BE2C (cell line): Measurements from ENCODE around the gene NSFL1C.

Experiments used
- DNase-seq: peaks from one replicate; pipeline ENCODE4 v3.0.0-alpha.2; 2020
- H3K27me3 ChIP-seq: fragments of 250-450 bp; sonication (Bioruptor Pico); 2 replicates; pipeline ENCODE4 v1.5.1; 2020; ENCODE audit warnings: mild to moderate bottlenecking
- H3K36me3 ChIP-seq: fragments of 250-450 bp; sonication (Bioruptor Pico); 2 replicates; pipeline ENCODE4 v1.5.1; 2020; ENCODE audit warnings: mild to moderate bottlenecking
- H3K4me1 ChIP-seq: fragments of 250-450 bp; sonication (Bioruptor Pico); 2 replicates; pipeline ENCODE4 v1.5.1; 2020
- H3K4me3 ChIP-seq: 2 replicates; pipeline ENCODE4 v1.5.1; 2011; ENCODE audit warnings: low read depth, low read length
- H3K9me3 ChIP-seq: fragments of 250-450 bp; sonication (Bioruptor Pico); 2 replicates; pipeline ENCODE4 v1.5.1; 2020
- TF ChIP-seq, protein P1 (sequence below): IDR thresholded peaks from 2 replicates; pipeline ENCODE4 v1.5.1; 2012; ENCODE audit warnings: mild to moderate bottlenecking, low read depth, low read length

The NSFL1C gene

DNA sequence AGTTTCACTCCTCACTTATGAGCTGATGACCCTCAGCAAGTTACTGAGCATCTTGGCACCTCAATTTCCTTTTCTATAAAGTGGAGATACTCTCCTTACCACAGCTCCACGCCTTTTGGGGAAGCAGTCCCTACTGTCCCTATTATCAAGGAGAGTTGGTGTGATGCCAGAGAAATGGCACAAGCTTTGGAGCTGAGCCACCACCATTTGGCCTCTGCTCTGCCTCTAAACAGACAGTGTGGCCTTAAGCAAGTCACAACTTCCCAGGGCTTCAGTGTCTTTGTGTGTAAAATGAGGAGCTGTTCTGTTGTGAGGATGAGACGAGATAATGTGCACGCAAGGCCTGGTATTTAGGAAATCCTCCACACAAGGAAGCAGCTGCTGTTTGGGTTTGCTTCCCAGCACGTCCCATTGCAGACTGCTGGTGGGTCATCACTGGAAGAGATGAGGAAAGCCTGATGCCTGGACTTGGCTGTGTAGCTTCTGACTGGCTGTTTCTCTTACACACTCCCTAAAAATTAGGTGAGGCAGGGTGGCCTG is 18.5 kb downstream of the NSFL1C start:
- no peak overlapping the region for H3K4me3 ChIP-seq
- H3K4me1 ChIP-seq, result no peaks in the 10 kb centered on the region
- H3K36me3 ChIP-seq, result peaks cover 31% of the 10 kb centered on the region
- DNase-seq, result no peak
- H3K27me3 ChIP-seq, result no peaks in the 10 kb centered on the region
- TF ChIP-seq, protein P1, sequence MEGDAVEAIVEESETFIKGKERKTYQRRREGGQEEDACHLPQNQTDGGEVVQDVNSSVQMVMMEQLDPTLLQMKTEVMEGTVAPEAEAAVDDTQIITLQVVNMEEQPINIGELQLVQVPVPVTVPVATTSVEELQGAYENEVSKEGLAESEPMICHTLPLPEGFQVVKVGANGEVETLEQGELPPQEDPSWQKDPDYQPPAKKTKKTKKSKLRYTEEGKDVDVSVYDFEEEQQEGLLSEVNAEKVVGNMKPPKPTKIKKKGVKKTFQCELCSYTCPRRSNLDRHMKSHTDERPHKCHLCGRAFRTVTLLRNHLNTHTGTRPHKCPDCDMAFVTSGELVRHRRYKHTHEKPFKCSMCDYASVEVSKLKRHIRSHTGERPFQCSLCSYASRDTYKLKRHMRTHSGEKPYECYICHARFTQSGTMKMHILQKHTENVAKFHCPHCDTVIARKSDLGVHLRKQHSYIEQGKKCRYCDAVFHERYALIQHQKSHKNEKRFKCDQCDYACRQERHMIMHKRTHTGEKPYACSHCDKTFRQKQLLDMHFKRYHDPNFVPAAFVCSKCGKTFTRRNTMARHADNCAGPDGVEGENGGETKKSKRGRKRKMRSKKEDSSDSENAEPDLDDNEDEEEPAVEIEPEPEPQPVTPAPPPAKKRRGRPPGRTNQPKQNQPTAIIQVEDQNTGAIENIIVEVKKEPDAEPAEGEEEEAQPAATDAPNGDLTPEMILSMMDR, result no peak
- no peaks in the 10 kb centered on the region for H3K9me3 ChIP-seq

DNA sequence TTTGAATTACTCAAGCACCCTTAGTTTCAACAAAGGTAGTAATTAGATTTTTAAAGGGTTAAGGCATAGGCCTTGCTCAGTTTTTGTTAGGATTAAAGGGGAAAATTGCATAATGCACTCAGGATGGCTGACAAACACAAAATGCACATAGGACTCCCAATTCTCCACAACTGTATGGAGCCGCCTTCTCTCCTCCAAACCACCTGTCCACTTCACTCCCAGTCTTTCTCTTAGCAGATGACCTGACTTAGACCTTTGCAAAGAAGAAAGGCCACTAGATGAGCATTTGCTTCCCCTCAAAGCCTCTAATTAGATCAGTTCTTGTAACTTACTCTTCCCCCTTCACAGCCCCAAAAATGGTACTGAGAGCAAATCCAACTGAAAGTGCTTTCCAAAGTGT is 20.1 kb downstream of the NSFL1C start:
- DNase-seq, result no peak
- Histone ChIP-seq H3K4me1 (no peaks in the 10 kb centered on the region), H3K9me3 (no peaks in the 10 kb centered on the region), H3K4me3 (no peak overlapping the region), H3K27me3 (no peaks in the 10 kb centered on the region), H3K36me3 (peaks cover 15% of the 10 kb centered on the region)
- TF ChIP-seq, protein P1, result no peak

DNA sequence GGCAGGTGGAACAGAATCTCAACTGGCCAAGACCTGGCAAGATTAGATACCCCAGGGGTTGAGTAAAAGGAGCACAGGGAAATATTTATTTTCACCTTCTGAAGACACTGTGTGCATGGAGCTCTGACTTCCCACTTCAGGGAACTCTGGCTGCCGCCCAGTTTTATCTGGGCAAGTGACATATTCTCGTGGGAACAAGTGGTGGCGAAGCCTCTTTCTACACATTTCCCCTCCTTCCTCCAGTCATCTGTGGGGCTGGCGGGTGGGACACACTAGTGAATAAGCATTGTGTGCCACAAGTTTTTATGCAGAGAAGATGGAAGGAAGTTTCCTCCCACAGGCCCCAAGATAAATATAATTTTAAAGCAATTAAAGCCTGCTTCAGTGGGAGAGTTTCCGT is 23.6 kb downstream of the NSFL1C start:
- DNase-seq, result no peak
- TF ChIP-seq, protein P1, result no peak

DNA sequence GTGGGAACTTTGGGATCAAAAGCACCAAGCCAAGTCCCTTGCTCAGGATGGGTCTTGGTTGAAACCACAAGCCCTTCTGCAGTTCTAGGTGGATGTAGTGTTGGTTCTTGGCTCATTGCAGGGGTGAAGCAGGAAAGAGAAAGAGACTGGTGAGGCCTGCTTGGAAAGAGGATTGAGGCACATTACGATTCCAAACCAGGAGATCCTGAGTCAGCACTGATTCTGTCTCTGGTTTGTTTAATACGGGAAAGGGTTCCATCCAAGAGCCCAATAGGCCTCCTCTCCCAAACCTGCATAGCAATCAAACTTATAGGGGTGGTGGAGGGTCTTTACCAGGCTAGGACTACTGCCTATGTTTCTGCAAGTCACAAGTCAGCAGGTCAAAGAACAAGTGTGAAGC is 24.3 kb downstream of the NSFL1C start:
- TF ChIP-seq, protein P1, result no peak
- Histone ChIP-seq H3K4me3 (no peak overlapping the region), H3K36me3 (peaks cover 3% of the 10 kb centered on the region; the same call in 1 of the 2 replicates)

More for the DNA sequence above, 23.6 kb downstream of the NSFL1C start:
- no peaks in the 10 kb centered on the region for H3K4me1 ChIP-seq
- H3K36me3 ChIP-seq, result peaks cover 3% of the 10 kb centered on the region; the same call in 1 of the 2 replicates
- no peaks in the 10 kb centered on the region for H3K9me3 ChIP-seq
- H3K27me3 ChIP-seq, result no peaks in the 10 kb centered on the region
- no peak overlapping the region for H3K4me3 ChIP-seq

DNA sequence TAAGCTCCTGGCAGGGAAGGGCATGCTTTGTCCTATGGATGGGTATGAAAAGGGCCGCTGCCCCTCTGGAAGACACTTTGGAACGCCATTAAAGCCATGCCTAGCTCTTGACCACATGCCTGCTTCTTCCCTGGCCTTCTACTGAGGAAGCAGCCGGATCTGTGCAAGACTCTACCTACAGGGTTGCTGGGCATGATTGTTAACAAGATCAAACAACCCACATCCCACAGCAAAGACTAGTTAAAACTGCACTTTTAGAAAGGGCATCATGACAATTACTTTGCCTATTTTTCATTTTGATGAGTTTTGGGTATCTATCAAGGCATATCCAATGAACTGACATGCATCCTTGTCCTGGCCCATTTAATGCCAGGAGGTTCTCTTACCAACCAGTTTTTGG is 25.5 kb downstream of the NSFL1C start:
- no peaks in the 10 kb centered on the region for H3K4me1 ChIP-seq
- H3K36me3 ChIP-seq, result peaks cover 3% of the 10 kb centered on the region; the same call in 1 of the 2 replicates
- DNase-seq, result no peak
- H3K27me3 ChIP-seq, result no peaks in the 10 kb centered on the region
- TF ChIP-seq, protein P1, result no peak
- H3K9me3 ChIP-seq, result no peaks in the 10 kb centered on the region
- H3K4me3 ChIP-seq, result no peak overlapping the region

More for the DNA sequence above, 24.3 kb downstream of the NSFL1C start:
- no peaks in the 10 kb centered on the region for H3K9me3 ChIP-seq
- DNase-seq, result no peak
- H3K4me1 ChIP-seq, result no peaks in the 10 kb centered on the region
- no peaks in the 10 kb centered on the region for H3K27me3 ChIP-seq

DNA sequence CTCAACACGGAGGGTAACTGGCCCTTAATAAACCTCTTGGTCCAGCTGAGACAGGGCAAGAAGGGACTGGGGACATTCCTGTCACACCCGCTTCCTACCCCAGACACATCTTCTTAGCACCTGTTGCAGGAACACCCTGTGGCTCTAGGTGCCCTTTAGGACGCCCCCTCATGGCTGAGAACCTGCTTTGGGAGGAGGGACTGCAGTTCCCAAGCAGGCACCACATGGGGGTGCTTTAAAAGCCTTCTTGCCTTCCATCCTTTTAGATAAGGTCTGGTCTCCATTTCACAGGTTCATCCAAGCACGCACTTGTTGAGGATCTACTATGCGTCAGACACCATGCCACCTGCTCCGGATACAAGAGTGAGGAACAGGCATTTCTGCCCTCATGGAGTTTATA is 26.6 kb downstream of the NSFL1C start:
- Histone ChIP-seq H3K4me1 (no peaks in the 10 kb centered on the region), H3K27me3 (no peaks in the 10 kb centered on the region), H3K36me3 (peaks cover 3% of the 10 kb centered on the region; the same call in 1 of the 2 replicates), H3K4me3 (no peak overlapping the region), H3K9me3 (no peaks in the 10 kb centered on the region)
- no peak for DNase-seq
- TF ChIP-seq, protein P1, result no peak; the same call in 1 of the 2 replicates
